ENCODE data around the gene EFNA2.

The EFNA2 gene

DNA sequence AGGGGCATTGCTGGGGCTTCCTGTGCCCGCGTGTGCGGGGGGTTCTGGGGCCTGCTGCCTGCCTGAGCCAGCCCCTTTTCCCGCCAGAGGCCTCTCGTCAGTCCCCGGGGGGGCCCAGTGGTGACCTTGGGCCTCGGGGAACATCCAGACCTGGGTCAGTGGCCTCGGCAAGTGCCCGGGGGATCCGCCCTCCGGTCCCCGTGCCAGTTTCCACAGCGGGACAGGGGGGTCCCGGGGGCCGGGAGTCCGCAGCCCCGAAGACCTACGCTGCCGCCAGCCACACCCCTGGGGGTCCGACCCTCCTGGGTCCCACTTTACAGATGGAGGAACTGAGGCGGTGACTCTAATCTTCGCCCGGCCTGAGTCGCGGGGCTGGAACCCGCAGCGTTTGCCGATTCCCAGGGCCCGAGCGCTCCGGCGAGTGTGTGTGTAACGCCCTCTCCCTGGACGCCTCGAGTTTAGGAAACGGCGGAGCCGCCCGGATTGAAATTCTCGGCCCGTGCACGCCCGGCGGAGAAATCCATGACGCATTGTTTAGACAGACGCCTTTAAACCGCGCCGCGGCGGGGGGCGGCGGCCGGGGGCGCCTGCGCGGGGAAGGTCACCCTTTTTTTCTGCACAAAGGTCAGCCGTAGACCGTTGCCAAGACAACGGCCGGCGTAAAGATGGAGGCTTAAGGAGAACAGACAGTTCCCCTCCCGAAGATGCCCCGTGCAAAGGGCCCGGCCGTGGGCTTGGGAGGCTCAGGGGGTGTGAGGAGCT is 39.3 kb downstream of the EFNA2 start:
- TF ChIP-seq, protein P1, sequence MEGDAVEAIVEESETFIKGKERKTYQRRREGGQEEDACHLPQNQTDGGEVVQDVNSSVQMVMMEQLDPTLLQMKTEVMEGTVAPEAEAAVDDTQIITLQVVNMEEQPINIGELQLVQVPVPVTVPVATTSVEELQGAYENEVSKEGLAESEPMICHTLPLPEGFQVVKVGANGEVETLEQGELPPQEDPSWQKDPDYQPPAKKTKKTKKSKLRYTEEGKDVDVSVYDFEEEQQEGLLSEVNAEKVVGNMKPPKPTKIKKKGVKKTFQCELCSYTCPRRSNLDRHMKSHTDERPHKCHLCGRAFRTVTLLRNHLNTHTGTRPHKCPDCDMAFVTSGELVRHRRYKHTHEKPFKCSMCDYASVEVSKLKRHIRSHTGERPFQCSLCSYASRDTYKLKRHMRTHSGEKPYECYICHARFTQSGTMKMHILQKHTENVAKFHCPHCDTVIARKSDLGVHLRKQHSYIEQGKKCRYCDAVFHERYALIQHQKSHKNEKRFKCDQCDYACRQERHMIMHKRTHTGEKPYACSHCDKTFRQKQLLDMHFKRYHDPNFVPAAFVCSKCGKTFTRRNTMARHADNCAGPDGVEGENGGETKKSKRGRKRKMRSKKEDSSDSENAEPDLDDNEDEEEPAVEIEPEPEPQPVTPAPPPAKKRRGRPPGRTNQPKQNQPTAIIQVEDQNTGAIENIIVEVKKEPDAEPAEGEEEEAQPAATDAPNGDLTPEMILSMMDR (IDR thresholded peaks at IDR 0.05): no peak

DNA sequence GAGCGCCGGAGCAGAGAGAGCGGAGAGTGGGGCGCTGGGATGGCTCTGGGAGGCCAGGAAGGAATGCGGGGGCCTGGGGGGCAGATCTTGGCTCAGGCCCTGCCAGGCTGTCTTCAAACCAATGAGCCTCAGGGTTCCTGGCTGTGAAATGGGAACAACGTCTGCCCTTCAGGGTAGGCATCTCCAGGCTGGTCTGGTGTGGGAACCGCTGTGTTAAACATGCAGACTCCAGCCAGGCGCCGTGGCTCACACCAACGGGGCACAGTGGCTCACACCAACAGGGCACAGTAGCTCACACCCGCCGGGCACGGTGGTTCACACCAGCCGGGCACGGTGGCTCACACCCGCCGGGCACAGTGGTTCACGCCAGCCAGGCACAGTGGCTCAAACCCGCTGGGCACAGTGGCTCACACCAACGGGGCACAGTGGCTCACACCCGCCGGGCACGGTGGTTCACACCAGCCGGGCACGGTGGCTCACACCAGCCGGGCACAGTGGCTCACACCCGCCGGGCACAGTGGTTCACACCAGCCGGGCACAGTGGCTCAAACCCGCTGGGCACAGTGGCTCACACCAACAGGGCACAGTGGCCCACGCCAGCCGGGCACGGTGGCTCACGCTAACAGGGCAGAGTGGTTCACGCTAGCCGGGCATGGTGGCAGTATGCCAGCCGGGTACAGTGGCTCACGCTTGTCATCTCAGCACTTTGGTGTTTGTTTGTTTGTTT is 40.1 kb downstream of the EFNA2 start:
- TF ChIP-seq, protein P1 (IDR thresholded peaks at IDR 0.05): no peak

DNA sequence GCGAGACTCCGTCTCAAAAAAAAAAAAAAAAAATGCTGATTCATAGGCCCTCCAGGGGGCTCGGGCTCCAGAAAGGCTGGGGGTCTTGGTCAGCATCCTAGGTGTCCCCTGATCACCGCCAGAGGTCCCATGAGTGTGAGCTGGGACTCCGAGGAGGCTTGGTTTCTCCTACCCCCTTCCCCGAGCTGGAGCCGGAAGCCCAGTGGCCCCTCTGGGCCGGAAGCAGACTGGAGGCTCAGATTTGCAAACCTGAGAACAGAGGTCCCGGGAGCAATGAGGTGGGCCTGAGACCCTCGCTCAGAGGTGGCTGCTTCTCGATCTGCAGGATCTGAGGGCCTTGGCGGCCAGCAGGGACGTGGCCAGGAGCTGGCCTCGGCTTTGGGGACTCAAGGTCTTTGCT is 41.5 kb downstream of the EFNA2 start:
- TF ChIP-seq, protein P1 (IDR thresholded peaks at IDR 0.05): no peak

DNA sequence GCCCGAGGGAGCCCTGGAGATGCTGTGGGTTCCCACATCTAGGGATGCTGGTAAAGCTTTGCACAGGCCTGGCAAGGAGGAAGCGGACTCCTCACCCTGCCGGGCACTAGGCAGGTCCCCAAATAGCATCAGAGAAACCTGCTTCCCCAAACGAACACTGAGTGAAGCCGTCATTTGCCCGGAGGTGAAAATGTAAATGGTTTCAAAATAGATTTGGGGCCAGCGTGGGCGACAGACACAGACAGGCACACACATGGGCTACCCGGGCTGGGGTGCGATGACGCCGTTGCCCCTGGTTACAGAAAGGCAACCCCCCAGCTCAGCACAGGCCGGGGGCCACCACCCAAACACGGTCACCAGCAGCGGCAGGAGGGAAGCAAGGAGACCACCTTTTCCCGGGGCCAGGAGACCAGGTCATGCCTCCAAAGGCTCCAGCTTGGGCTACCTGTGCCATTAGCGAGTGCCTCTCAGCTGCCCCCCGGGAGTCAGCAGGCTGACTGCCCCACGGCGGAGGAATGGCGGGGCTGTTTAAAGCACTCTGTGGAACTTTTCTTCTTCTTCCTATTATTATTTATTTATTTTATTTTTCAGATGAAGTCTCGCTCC is 50.5 kb downstream of the EFNA2 start:
- TF ChIP-seq, protein P1 (IDR thresholded peaks at IDR 0.05): no peak

DNA sequence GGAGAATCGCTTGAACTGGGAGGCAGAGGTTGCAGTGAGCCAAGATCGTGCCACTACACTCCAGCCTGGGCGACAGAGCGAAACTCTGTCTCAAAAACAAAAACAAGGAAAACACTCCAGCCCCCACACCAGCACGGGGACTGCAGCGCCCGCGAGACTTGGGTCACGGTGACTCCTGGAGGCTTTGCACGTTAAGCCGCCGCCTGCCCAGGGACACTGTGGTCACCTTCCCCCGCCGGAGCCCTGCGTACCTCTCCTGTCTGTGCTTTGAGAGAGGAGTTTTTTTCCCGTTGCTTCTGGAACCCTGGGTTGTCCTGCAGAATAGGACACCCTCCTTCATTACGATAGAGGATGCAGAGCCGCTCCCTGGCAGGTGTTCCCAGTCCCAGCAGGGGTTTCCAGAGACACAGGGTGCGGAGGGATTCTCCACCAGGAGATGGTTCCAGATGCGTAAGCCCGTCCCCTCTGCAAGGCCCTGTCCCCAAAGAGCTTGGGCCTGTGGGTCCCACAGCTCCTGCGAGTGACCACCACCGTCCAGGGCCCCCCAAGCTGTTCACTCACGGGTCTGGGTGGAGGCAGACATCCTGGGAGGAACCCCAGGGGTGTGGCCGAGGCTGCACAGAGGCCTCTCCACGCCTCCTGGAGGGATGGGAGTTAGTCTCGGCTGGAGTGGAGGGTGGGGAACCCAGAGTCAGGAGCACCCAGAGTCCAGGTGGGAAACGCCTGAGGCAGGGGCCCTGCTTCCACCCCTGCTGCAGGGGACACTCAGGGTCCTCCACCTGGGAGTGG is 55.2 kb downstream of the EFNA2 start:
- TF ChIP-seq, protein P1 (IDR thresholded peaks at IDR 0.05): no peak

DNA sequence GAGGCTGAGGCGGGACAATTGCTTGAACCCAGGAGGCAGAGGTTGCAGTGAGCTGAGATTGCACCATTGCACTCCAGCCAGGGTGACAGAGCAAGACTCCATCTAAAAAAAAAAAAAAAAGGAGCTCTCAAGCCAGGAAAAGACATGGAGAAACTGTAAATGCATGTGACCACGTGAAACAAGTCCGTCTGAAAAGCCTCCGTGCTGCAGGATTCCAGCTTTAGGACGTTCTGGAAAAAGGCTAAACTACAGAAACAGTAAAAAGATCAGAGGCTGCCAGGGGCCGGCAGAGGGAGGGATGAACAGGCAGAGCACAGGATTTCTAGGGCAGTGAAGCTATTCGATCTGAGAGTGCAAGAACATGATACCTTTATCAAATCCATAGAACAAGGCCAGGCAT is 57.4 kb downstream of the EFNA2 start:
- TF ChIP-seq, protein P1 (IDR thresholded peaks at IDR 0.05): no peak

DNA sequence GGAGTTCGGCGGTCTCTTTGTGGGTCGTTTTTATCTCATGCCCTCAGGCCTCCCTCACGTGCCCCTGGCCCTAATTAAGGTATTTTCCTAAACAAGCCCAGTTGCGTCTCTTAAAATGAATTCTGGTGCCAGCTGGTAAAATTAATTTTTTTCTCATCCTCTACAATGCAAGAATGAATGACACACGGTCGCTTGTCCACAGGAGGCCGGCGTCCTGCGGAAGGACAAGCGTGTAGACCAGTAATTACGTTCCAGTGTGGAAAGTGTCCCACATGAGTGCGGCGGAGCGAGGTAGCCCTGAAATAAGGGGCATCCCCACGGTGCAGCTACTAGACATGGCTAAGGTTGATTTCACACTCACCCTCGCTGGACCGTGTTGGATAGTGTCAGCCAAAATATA is 63.5 kb downstream of the EFNA2 start:
- TF ChIP-seq, protein P1 (IDR thresholded peaks at IDR 0.05): no peak
